ENCODE measurements around the gene GRIP1. TPM values are rescaled to one million over a fixed set of nuclear protein-coding genes. Genes with fewer than 3 reads are reported as not detected.
"Not testable (repeated sequence)": the region's sequence is repeated elsewhere in the genome, so short reads cannot be mapped to it uniquely, and the experiment has no call there.

GRIP1 gene
- total and polyA plus RNA-seq, 2 experiments from 2014 or later = 5.1 to 13.7 TPM

DNA sequence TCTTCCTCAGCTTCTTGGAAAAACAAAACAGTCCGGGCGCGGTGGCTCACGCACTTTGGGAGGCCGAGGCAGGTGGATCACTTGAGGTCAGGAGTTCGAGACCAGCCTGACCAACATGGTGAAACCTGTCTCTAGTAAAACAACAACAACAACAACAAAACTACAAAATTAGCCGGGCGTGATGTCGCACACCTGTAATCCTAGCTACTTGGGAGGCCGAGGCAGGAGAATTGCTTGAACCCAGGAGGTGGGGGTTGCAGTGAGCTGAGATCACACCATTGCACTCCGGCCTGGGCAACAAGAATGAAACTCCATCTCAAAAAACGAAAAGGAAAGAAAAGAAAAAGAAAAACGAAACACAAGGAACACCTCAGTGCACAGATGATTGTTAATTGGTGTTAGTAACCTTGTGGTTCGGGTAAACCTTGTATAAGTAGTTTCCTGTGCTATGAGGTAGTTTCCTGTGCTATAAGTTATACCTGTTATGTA, 375.5 kb downstream of the GRIP1 start:
- ATAC-seq; H2AFZ ChIP-seq; DNase-seq (ENCODE audit: low spot score): not testable (repeated sequence)

DNA sequence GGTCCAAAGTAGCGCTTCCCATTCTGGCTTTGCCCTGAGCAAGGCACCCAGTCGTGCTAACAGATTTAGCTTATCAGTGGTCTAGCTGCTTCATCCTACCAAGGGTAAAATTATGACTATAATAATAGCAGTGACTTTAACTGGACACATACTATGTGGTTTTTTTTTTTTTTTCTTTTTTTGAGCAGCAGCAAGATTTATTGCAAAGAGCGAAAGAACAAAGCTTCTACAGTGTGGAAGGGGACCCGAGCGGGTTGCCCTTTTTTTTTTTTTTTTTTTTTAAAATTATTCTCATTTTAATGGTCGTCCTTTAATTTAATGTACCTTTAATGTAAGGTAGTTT, 376.1 kb downstream of the GRIP1 start:
- H3K9me3 Mint-ChIP-seq = no peaks in the 10 kb centered on the region
- peak overlapping the region; percentile 99 for H3K27ac Mint-ChIP-seq
- H3K36me3 ChIP-seq (ENCODE audit: insufficient read depth) = peaks cover 12% of the 10 kb centered on the region; the same call in 1 of the 2 replicates
- TF ChIP-seq EZH2 (IDR thresholded peaks at IDR 0.05; ENCODE audit: low read depth, unreplicated experiment) (no peak), CREB1 (CRISPR knock-in tag; IDR thresholded peaks at IDR 0.05; ENCODE audit: low read depth) (no peak), ZNF331 (CRISPR knock-in tag; IDR thresholded peaks at IDR 0.05; ENCODE audit: low read depth) (no peak), JUNB (IDR thresholded peaks at IDR 0.05; ENCODE audit: unreplicated experiment) (no peak), POLR2AphosphoS5 (IDR thresholded peaks at IDR 0.05; ENCODE audit: low read depth) (no peak)
- TF ChIP-seq, protein P1, sequence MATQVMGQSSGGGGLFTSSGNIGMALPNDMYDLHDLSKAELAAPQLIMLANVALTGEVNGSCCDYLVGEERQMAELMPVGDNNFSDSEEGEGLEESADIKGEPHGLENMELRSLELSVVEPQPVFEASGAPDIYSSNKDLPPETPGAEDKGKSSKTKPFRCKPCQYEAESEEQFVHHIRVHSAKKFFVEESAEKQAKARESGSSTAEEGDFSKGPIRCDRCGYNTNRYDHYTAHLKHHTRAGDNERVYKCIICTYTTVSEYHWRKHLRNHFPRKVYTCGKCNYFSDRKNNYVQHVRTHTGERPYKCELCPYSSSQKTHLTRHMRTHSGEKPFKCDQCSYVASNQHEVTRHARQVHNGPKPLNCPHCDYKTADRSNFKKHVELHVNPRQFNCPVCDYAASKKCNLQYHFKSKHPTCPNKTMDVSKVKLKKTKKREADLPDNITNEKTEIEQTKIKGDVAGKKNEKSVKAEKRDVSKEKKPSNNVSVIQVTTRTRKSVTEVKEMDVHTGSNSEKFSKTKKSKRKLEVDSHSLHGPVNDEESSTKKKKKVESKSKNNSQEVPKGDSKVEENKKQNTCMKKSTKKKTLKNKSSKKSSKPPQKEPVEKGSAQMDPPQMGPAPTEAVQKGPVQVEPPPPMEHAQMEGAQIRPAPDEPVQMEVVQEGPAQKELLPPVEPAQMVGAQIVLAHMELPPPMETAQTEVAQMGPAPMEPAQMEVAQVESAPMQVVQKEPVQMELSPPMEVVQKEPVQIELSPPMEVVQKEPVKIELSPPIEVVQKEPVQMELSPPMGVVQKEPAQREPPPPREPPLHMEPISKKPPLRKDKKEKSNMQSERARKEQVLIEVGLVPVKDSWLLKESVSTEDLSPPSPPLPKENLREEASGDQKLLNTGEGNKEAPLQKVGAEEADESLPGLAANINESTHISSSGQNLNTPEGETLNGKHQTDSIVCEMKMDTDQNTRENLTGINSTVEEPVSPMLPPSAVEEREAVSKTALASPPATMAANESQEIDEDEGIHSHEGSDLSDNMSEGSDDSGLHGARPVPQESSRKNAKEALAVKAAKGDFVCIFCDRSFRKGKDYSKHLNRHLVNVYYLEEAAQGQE (IDR thresholded peaks at IDR 0.05; ENCODE audit: unreplicated experiment) = no peak
- TF ChIP-seq, protein P2, sequence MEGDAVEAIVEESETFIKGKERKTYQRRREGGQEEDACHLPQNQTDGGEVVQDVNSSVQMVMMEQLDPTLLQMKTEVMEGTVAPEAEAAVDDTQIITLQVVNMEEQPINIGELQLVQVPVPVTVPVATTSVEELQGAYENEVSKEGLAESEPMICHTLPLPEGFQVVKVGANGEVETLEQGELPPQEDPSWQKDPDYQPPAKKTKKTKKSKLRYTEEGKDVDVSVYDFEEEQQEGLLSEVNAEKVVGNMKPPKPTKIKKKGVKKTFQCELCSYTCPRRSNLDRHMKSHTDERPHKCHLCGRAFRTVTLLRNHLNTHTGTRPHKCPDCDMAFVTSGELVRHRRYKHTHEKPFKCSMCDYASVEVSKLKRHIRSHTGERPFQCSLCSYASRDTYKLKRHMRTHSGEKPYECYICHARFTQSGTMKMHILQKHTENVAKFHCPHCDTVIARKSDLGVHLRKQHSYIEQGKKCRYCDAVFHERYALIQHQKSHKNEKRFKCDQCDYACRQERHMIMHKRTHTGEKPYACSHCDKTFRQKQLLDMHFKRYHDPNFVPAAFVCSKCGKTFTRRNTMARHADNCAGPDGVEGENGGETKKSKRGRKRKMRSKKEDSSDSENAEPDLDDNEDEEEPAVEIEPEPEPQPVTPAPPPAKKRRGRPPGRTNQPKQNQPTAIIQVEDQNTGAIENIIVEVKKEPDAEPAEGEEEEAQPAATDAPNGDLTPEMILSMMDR (conservative IDR thresholded peaks at IDR 0.05; ENCODE audit: low read depth in 2 of 2) = no peak
- TF ChIP-seq, protein P3, sequence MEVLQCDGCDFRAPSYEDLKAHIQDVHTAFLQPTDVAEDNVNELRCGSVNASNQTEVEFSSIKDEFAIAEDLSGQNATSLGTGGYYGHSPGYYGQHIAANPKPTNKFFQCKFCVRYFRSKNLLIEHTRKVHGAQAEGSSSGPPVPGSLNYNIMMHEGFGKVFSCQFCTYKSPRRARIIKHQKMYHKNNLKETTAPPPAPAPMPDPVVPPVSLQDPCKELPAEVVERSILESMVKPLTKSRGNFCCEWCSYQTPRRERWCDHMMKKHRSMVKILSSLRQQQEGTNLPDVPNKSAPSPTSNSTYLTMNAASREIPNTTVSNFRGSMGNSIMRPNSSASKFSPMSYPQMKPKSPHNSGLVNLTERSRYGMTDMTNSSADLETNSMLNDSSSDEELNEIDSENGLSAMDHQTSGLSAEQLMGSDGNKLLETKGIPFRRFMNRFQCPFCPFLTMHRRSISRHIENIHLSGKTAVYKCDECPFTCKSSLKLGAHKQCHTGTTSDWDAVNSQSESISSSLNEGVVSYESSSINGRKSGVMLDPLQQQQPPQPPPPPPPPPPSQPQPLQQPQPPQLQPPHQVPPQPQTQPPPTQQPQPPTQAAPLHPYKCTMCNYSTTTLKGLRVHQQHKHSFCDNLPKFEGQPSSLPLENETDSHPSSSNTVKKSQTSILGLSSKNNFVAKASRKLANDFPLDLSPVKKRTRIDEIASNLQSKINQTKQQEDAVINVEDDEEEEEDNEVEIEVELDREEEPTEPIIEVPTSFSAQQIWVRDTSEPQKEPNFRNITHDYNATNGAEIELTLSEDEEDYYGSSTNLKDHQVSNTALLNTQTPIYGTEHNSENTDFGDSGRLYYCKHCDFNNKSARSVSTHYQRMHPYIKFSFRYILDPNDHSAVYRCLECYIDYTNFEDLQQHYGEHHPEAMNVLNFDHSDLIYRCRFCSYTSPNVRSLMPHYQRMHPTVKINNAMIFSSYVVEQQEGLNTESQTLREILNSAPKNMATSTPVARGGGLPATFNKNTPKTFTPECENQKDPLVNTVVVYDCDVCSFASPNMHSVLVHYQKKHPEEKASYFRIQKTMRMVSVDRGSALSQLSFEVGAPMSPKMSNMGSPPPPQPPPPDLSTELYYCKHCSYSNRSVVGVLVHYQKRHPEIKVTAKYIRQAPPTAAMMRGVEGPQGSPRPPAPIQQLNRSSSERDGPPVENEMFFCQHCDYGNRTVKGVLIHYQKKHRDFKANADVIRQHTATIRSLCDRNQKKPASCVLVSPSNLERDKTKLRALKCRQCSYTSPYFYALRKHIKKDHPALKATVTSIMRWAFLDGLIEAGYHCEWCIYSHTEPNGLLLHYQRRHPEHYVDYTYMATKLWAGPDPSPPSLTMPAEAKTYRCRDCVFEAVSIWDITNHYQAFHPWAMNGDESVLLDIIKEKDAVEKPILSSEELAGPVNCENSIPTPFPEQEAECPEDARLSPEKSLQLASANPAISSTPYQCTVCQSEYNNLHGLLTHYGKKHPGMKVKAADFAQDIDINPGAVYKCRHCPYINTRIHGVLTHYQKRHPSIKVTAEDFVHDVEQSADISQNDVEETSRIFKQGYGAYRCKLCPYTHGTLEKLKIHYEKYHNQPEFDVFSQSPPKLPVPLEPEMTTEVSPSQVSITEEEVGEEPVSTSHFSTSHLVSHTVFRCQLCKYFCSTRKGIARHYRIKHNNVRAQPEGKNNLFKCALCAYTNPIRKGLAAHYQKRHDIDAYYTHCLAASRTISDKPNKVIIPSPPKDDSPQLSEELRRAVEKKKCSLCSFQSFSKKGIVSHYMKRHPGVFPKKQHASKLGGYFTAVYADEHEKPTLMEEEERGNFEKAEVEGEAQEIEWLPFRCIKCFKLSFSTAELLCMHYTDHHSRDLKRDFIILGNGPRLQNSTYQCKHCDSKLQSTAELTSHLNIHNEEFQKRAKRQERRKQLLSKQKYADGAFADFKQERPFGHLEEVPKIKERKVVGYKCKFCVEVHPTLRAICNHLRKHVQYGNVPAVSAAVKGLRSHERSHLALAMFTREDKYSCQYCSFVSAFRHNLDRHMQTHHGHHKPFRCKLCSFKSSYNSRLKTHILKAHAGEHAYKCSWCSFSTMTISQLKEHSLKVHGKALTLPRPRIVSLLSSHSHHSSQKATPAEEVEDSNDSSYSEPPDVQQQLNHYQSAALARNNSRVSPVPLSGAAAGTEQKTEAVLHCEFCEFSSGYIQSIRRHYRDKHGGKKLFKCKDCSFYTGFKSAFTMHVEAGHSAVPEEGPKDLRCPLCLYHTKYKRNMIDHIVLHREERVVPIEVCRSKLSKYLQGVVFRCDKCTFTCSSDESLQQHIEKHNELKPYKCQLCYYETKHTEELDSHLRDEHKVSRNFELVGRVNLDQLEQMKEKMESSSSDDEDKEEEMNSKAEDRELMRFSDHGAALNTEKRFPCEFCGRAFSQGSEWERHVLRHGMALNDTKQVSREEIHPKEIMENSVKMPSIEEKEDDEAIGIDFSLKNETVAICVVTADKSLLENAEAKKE (CRISPR knock-in tag; IDR thresholded peaks at IDR 0.05) = no peak

More for the DNA sequence above, 375.5 kb downstream of the GRIP1 start:
- not testable (repeated sequence) for H3K9me3 Mint-ChIP-seq; H4K20me1 ChIP-seq (replicated peaks; ENCODE audit: insufficient read depth); H3F3A ChIP-seq (replicated peaks; ENCODE audit: low read depth); H3K27me3 Mint-ChIP-seq (ENCODE audit: insufficient read depth, low read depth, poor library complexity); H3K27ac ChIP-seq (ENCODE audit: low read depth); H3K36me3 Mint-ChIP-seq (ENCODE audit: low read depth); H3K9me2 ChIP-seq (ENCODE audit: insufficient read depth)
- H3K27me3 ChIP-seq (ENCODE audit: insufficient read depth) = peaks cover 11% of the 10 kb centered on the region; the same call in 1 of the 2 replicates
- Mint-ChIP-seq H3K4me3 (peak overlapping the region; percentile 99), H3K4me1 (peaks cover 14% of the 10 kb centered on the region; the same call in 2 of the 3 replicates), H3K27ac (peak overlapping the region; percentile 54; the same call in 1 of the 2 replicates)
- peaks cover 12% of the 10 kb centered on the region; the same call in 1 of the 2 replicates for H3K79me2 ChIP-seq (replicated peaks; ENCODE audit: insufficient read depth)
- H3K36me3 ChIP-seq (ENCODE audit: insufficient read depth) = peaks cover 12% of the 10 kb centered on the region; the same call in 1 of the 2 replicates
- H3K4me3 ChIP-seq = peak overlapping the region; percentile 77
- peaks cover 12% of the 10 kb centered on the region for H3K4me1 ChIP-seq (ENCODE audit: insufficient read depth)
- H3K4me2 ChIP-seq = peak overlapping the region; percentile 83

More for the DNA sequence above, 376.1 kb downstream of the GRIP1 start:
- H3K4me2 ChIP-seq = peak overlapping the region; percentile 83
- peak overlapping the region; percentile 89 for H3K27ac ChIP-seq (ENCODE audit: low read depth)
- peaks cover 12% of the 10 kb centered on the region; the same call in 1 of the 2 replicates for H3K79me2 ChIP-seq (replicated peaks; ENCODE audit: insufficient read depth)
- Mint-ChIP-seq H3K4me1 (peaks cover 14% of the 10 kb centered on the region; the same call in 2 of the 3 replicates), H3K27me3 (ENCODE audit: insufficient read depth, low read depth, poor library complexity) (peaks cover 8% of the 10 kb centered on the region), H3K4me3 (peak overlapping the region; percentile 99), H3K36me3 (ENCODE audit: low read depth) (peaks cover 4% of the 10 kb centered on the region; the same call in 2 of the 3 replicates)
- peaks cover 11% of the 10 kb centered on the region; the same call in 1 of the 2 replicates for H3K27me3 ChIP-seq (ENCODE audit: insufficient read depth)
- DNase-seq (ENCODE audit: low spot score) (no peak), ATAC-seq (no peak)
- H3K4me1 ChIP-seq (ENCODE audit: insufficient read depth) = peaks cover 12% of the 10 kb centered on the region
- H3K4me3 ChIP-seq = peak overlapping the region; percentile 77
- H2AFZ ChIP-seq = peak overlapping the region; percentile 81; the same call in 1 of the 2 replicates
- no peaks in the 10 kb centered on the region for H4K20me1 ChIP-seq (replicated peaks; ENCODE audit: insufficient read depth)
- no peaks in the 10 kb centered on the region for H3F3A ChIP-seq (replicated peaks; ENCODE audit: low read depth)
- H3K9me2 ChIP-seq (ENCODE audit: insufficient read depth) = no peaks in the 10 kb centered on the region
